CMK (cell line): ENCODE data around the gene SPG7.
"Not testable (repeated sequence)": the region's sequence is repeated elsewhere in the genome, so short reads cannot be mapped to it uniquely, and the experiment has no call there.

Experiments used
- DNase-seq: peaks from one replicate; pipeline ENCODE4 v3.0.0-alpha.2; 2010; ENCODE audit warnings: low read depth

Gene SPG7

GRCh38 chr16:89581045-89581695, 73.0 kb downstream of the SPG7 start:
- no peak for DNase-seq

GRCh38 chr16:89581861-89582563, 73.8 kb downstream of the SPG7 start:
- no peak for DNase-seq

GRCh38 chr16:89582614-89583196, 74.5 kb downstream of the SPG7 start:
- no peak for DNase-seq

GRCh38 chr16:89583197-89583894, 75.1 kb downstream of the SPG7 start:
- DNase-seq = no peak

- no peak for DNase-seq
Measured at GRCh38 chr16:89583895-89584644, 75.9 kb downstream of the SPG7 start.

- DNase-seq = no peak
Measured at GRCh38 chr16:89584768-89585549, 76.8 kb downstream of the SPG7 start.

- DNase-seq = no peak
Measured at GRCh38 chr16:89586218-89586617, 78.0 kb downstream of the SPG7 start.

- no peak for DNase-seq
Measured at GRCh38 chr16:89586853-89587252, 78.7 kb downstream of the SPG7 start.

- DNase-seq = not testable (repeated sequence)
Measured at GRCh38 chr16:89587676-89588075, 79.5 kb downstream of the SPG7 start.

GRCh38 chr16:89588413-89589109, 80.4 kb downstream of the SPG7 start:
- DNase-seq = no peak

GRCh38 chr16:89589241-89589926, 81.2 kb downstream of the SPG7 start:
- DNase-seq = no peak

- no peak for DNase-seq
Measured at GRCh38 chr16:89593841-89594240, 85.6 kb downstream of the SPG7 start.

GRCh38 chr16:89595330-89596060, 87.3 kb downstream of the SPG7 start:
- DNase-seq = no peak

GRCh38 chr16:89596061-89596689, 88.0 kb downstream of the SPG7 start:
- DNase-seq = no peak

GRCh38 chr16:89596957-89597649, 88.9 kb downstream of the SPG7 start:
- no peak for DNase-seq

GRCh38 chr16:89598199-89598598, 90.0 kb downstream of the SPG7 start:
- no peak for DNase-seq

GRCh38 chr16:89599451-89599858, 91.3 kb downstream of the SPG7 start:
- DNase-seq = no peak

GRCh38 chr16:89599902-89600301, 91.7 kb downstream of the SPG7 start:
- DNase-seq = no peak
